Upper lobe of right lung (tissue), 1 donor: ENCODE results near the gene KIF20B. TPM values are rescaled to one million over a fixed set of nuclear protein-coding genes. Genes with fewer than 3 reads are reported as not detected.
A peak's percentile ranks its signal among the peaks of the same experiment; 100 is the strongest.
"Not testable (repeated sequence)": the region's sequence is repeated elsewhere in the genome, so short reads cannot be mapped to it uniquely, and the experiment has no call there.

Experiments
- ATAC-seq: fragments of 200-7000 bp; cut with Tn5 transposase; one replicate; pipeline ENCODE4 v1.9.1; 2020; ENCODE audit warnings: mild to moderate bottlenecking, moderate library complexity
- DNase-seq: peaks from one replicate; pipeline ENCODE4 v3.0.0-alpha.2; 2020
- H3K27ac ChIP-seq: fragments of 200-600 bp; one replicate; pipeline ENCODE4 v1.8.0; 2022
- H3K27me3 ChIP-seq: fragments of 200-600 bp; one replicate; pipeline ENCODE4 v1.8.0; 2022; ENCODE audit warnings: mild to moderate bottlenecking
- H3K36me3 ChIP-seq: fragments of 200-600 bp; one replicate; pipeline ENCODE4 v1.8.0; 2022
- H3K4me1 ChIP-seq: fragments of 200-600 bp; one replicate; pipeline ENCODE4 v1.8.0; 2022
- H3K4me3 ChIP-seq: fragments of 200-600 bp; one replicate; pipeline ENCODE4 v1.8.0; 2022; ENCODE audit warnings: mild to moderate bottlenecking
- H3K9me3 ChIP-seq: fragments of 200-600 bp; one replicate; pipeline ENCODE4 v1.8.0; 2022
- intact Hi-C: fragments of 100-400 bp; cut with DNase I; formaldehyde crosslinking; loops from one replicate; pipeline ENCODE4 v1.11.0; 2022
- total RNA-seq: library from RNA; stranded (reverse); fragmentation: NEBNext Ultra II Directional; extraction: Animal tissue kit (Norgen Biotek cat#: 25700); gene quantifications from one replicate; pipeline ENCODE4 v1.2.1, GENCODE V29; 2021
- TF ChIP-seq, protein P1 (sequence below): fragments of 200-600 bp; IDR thresholded peaks from one replicate; pipeline ENCODE4 v1.8.0; 2022; ENCODE audit warnings: antibody characterized with exemption
- donor health status: DM: no; HTN: yes; CAD: no; lungs with severe emphysema.

KIF20B gene
- total RNA-seq, 1 donor from 2014 or later: 5.1 TPM

DNA sequence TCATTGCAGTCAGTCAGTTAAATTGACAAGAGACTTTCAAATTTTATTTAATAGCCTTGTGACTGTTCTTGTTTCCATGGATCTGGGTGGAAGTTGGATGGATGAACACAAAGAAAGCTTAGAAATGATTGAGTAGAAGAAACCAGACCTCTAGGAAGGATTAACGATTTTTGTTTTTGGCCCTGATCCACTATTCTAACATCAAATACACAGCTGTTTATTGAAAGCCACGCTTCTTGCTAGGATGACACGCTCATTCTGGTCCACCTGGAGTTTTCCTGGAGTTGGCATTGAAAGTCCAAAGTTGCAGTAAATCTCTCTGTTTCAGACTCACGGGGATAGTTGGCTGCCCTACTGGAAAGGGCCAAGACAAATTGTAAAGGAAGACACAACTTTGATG, 108.4 kb downstream of the KIF20B start:
- H3K27ac ChIP-seq: no peak overlapping the region
- TF ChIP-seq, protein P1, sequence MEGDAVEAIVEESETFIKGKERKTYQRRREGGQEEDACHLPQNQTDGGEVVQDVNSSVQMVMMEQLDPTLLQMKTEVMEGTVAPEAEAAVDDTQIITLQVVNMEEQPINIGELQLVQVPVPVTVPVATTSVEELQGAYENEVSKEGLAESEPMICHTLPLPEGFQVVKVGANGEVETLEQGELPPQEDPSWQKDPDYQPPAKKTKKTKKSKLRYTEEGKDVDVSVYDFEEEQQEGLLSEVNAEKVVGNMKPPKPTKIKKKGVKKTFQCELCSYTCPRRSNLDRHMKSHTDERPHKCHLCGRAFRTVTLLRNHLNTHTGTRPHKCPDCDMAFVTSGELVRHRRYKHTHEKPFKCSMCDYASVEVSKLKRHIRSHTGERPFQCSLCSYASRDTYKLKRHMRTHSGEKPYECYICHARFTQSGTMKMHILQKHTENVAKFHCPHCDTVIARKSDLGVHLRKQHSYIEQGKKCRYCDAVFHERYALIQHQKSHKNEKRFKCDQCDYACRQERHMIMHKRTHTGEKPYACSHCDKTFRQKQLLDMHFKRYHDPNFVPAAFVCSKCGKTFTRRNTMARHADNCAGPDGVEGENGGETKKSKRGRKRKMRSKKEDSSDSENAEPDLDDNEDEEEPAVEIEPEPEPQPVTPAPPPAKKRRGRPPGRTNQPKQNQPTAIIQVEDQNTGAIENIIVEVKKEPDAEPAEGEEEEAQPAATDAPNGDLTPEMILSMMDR: no peak

DNA sequence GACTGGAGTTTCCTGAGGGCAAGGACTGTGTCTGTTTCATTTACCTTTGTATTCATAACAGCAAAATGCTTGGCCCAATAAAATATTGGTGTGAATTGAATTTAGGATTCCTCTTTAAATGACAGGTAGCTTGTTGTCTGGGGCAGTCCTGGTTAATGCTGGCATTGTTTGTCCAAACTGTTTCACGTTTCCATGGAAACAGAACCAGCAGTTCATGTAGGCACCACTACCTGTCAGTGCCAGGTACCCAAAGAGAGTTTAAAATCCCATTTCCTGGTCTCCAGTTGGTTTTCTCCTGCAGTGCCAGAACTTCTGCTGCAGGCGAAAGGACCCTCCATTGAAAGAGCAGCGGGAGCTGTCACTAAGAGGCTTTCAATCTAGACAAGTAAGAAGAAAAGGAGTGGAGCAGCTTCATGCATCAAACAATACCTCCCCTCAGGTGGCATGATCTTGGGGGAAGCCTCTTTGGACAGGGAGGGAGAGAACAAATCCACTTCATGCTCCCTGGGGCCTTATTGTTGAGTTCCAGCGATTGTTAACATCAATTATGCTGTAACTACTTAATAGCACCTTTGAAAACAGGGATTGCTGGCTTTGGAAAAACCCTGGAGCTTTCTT, 109.6 kb downstream of the KIF20B start:
- no peaks in the 10 kb centered on the region for H3K27me3 ChIP-seq
- no peak overlapping the region for H3K27ac ChIP-seq
- H3K36me3 ChIP-seq: no peaks in the 10 kb centered on the region
- TF ChIP-seq, protein P1: no peak
- no peaks in the 10 kb centered on the region for H3K9me3 ChIP-seq
- no peaks in the 10 kb centered on the region for H3K4me1 ChIP-seq
- H3K4me3 ChIP-seq: no peak overlapping the region
- ATAC-seq: no peak
- intact Hi-C loops: no loop called here
- no peak for DNase-seq

More for the DNA sequence above, 108.4 kb downstream of the KIF20B start:
- Histone ChIP-seq H3K36me3 (no peaks in the 10 kb centered on the region), H3K27me3 (no peaks in the 10 kb centered on the region), H3K9me3 (no peaks in the 10 kb centered on the region), H3K4me1 (no peaks in the 10 kb centered on the region), H3K4me3 (no peak overlapping the region)
- ATAC-seq (no peak), DNase-seq (no peak)
- intact Hi-C loops: no loop called here

DNA sequence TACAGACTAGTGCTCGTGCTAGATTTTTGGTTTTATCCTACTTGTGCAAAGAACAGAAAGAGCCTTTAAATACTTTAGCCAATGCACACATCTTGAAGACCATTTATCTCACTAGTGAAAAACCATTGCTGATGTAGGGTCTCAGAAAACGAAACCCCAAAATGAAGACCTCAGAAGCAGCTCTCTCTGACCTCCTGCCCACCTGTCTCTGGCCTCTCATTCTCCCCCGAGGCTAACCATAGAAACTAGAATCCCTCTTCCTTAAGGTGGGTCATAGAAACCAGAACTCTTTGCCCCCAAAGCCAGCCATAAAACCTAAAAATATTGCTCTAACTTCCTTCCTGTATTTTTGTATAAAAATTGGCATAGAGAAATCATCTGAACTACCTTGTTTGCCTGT, 112.2 kb downstream of the KIF20B start:
- no peak overlapping the region for H3K4me3 ChIP-seq
- no peaks in the 10 kb centered on the region for H3K9me3 ChIP-seq
- no peak for ATAC-seq
- no peak overlapping the region for H3K27ac ChIP-seq
- intact Hi-C loops: no loop called here
- H3K36me3 ChIP-seq: no peaks in the 10 kb centered on the region
- no peak for DNase-seq
- TF ChIP-seq, protein P1: no peak
- H3K4me1 ChIP-seq: no peaks in the 10 kb centered on the region
- H3K27me3 ChIP-seq: no peaks in the 10 kb centered on the region

DNA sequence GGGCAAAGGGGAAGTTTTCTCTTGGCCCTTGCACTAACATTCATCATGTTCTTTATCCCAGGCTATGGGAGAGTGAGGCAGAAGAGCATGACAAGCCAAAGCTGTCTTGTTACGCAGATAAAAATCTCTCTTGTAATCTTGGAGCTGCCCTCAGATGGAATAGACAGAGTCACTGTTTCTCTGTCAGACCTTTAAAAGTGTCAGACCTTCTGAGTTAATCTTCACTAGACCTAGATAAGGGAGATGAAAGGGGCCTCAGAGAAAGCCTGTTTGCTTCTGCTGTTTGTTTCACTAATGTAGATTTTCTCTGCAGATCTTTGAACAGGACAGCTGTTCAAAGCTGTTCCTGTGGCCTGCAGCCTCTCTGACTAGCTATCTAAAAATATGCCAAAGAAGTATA, 112.9 kb downstream of the KIF20B start:
- no peaks in the 10 kb centered on the region for H3K36me3 ChIP-seq
- no peak for ATAC-seq
- no peaks in the 10 kb centered on the region for H3K9me3 ChIP-seq
- H3K27ac ChIP-seq: no peak overlapping the region
- DNase-seq: no peak
- no peaks in the 10 kb centered on the region for H3K27me3 ChIP-seq
- intact Hi-C loops: no loop called here
- H3K4me1 ChIP-seq: no peaks in the 10 kb centered on the region
- H3K4me3 ChIP-seq: no peak overlapping the region
- TF ChIP-seq, protein P1: no peak

DNA sequence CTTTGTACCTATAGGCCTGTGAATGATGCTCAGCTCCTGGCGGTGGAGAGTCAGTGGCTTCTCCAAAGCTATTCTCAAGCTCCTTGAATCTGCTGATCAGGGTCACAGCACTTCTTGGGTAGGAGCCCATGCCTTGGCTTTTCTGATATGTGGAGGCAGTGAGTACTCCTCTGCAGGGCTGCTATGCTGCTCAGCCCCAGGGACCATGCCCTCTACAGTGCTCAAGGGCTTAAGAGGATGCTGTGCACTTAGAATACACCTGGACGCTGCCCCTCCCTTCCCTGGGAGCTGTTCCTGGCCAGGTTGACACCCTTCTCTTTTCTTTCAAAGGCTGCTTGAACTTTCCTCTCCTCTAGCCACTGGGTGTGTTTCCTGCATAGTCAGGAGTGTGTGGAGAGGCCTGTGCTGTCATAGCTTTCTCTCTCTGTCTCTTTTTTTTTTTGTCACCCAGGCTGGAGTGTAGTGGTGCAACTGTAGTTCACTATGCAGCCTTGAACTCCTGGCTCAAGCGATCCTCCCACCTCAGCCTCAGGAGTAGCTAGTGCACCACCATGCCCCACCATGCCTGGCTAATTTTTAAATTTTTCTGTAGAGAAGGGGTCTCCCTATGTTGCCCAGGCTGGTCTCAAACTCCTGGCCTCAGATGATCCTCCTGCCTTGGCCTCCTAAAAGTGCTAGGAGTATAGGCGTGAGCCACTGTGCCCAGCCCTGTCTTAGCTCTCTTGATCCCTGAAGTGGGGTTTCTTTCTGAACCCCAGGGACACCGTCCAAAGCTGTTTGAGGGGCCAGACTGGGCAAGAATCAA, 113.9 kb downstream of the KIF20B start:
- no peak overlapping the region for H3K27ac ChIP-seq
- no peak overlapping the region for H3K4me3 ChIP-seq
- no peaks in the 10 kb centered on the region for H3K4me1 ChIP-seq
- no peaks in the 10 kb centered on the region for H3K36me3 ChIP-seq
- no peak for DNase-seq
- intact Hi-C loops: no loop called here
- TF ChIP-seq, protein P1: no peak
- ATAC-seq: peak; percentile 20
- H3K27me3 ChIP-seq: no peaks in the 10 kb centered on the region
- H3K9me3 ChIP-seq: no peaks in the 10 kb centered on the region

DNA sequence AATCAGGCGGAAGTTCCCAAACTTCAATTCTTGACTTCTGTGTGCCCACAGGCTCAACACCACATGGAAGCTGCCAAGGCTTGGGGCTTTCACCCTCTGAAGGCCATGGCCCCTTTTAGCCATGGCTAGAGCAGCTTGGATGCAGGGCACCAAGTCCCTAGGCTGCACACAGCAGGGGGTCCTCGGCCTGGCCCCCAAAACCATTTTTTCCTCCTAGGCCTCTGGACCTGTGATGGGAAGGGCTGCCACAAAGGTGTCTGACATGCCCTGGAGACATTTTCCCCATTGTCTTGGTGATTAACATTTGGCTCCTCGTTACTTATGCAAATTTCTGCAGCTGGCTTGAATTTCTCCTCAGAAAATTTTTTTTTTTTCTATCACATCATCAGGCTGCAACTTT, 117.6 kb downstream of the KIF20B start:
- not testable (repeated sequence) for ATAC-seq

More for the DNA sequence above, 117.6 kb downstream of the KIF20B start:
- H3K27me3 ChIP-seq, H3K4me3 ChIP-seq, H3K36me3 ChIP-seq, H3K9me3 ChIP-seq, DNase-seq, H3K27ac ChIP-seq, intact Hi-C loops, H3K4me1 ChIP-seq: not testable (repeated sequence)
